GM18907 (cell line): ENCODE results near the gene IDNK.
A peak's percentile ranks its signal among the peaks of the same experiment; 100 is the strongest.
"Not testable (repeated sequence)": the region's sequence is repeated elsewhere in the genome, so short reads cannot be mapped to it uniquely, and the experiment has no call there.

Source experiments
- ATAC-seq: cut with Tn5 transposase; IDR thresholded peaks from one replicate; pipeline ENCODE4 v1.9.1; 2021; ENCODE audit warnings: mild to moderate bottlenecking, moderate library complexity; ENCODE audit not compliant: unreplicated experiment

The IDNK gene

DNA sequence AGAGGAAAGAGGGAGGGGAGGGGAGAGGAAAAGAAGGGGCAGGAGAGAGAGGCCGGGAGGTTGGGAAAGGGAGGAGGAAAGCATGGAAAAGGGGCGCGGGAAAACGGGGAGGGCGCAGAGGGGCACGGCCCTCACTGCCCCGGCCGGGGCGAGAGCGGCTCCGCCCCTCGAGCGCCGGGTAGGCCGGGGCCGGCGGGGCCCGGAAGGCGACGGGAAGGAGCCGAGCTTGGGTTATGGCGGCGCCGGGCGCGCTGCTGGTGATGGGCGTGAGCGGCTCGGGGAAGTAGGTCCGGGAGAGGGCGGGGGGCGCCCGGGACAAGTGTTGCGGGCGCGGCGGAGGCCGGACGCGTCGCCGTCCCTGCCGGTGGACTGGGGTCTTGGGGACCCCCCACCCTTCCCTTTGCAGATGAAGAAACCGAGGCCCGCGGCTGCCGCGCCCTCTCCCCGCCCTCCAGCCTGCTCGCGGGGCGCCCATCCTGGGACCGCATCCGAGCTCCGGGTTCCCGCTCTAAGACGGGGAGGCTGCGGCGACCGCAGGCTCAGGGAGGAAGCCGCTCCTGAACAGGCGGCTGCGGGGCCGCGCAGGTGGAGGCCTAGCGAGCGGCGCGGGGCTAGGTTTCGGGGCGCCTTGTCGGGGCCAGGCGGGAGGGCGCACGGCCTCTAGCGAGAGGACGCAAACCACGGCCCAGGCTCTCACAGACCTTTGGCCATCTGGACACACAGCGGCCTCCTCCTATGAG, at the start of gene IDNK:
Gene IDNK, plus strand, starts transcription at position 205 of the 740 bp plus-strand sequence. Its CDS starts 29 bp downstream, at position 234.
- peak; percentile 82 for ATAC-seq

GRCh38 chr9:83574482-83574881, 48.5 kb upstream of the IDNK start:
- ATAC-seq, result no peak

GRCh38 chr9:83582029-83582428, 40.9 kb upstream of the IDNK start:
- ATAC-seq, result no peak

- peak; percentile 85 for ATAC-seq
These were observed 39.6 kb upstream of the IDNK start for GRCh38 chr9:83583151-83584014.

- ATAC-seq, result no peak
These were observed 37.9 kb upstream of the IDNK start for GRCh38 chr9:83584995-83585394.

- no peak for ATAC-seq
These were observed 34.7 kb upstream of the IDNK start for GRCh38 chr9:83588256-83588655.

DNA sequence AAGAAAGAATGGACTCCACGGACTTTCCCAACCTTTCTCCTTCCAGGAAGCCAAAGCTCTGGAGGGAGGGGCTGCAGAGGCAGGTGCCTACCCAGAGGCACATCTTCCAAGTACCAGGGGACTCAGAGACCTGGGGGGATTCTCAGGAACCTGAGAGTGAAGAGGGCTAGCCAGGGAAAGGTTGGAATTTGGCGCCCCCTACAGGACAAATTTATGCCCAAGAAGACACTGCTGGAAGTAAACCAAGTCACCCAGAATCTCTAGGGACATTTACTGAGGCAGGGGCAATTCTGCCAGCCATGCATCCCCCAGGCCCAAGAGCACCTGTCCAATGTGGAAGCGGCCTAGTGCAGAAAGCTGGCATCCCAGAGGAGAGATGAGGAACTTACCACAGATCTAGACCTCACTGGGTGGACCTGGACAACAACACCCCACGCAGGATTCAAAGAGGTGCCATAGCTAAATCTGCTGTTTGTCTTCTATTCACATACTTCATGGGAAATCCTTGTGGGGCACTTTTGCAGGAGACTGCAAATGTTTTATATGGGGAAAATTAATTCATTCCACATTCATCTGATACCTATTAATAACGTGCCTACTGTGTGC, 25.9 kb upstream of the IDNK start:
- no peak for ATAC-seq

DNA sequence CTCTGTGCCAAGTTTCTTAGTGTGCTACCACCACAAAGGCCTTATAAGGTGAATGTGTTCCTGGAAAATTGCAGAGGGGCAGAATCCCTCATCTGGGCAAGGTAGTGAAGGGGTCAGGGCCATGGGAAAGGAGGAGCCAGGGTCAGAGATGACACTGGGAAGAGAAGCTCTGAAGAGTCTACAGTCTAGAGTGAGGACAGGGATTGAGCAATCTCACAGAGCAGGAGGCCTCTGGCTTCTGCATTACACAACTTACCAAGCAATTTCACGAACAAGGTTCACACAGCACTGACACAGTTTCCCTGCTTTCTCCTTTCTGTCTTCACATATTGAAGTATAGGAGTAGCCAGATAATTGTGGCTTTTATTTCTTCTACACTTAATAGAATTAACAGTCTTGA, 24.5 kb upstream of the IDNK start:
- ATAC-seq, result no peak

DNA sequence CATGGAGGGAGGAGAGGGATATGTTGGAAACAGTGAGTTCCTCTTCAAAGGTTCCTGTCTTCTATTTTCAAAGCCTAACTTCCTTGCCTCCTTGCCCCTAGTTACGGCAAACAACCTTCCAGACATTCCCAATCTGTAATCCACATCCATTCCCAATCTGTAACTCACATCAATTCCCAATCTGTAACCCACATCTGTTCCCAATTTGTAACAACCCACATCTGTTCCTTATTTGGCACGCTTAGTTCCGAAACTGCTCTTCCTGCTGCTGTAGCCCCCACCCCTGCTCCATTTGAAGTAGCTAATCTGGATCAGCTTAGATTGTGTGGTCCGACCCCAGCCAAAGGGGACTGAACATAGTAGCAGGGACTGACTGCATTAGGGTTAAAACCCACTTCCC, 23.9 kb upstream of the IDNK start:
- no peak for ATAC-seq

GRCh38 chr9:83601463-83601862, 21.5 kb upstream of the IDNK start:
- ATAC-seq, result no peak

- not testable (repeated sequence) for ATAC-seq
These were observed 15.3 kb upstream of the IDNK start for GRCh38 chr9:83607620-83608019.

GRCh38 chr9:83613298-83613697, 9.6 kb upstream of the IDNK start:
- ATAC-seq, result not testable (repeated sequence)

GRCh38 chr9:83617299-83617698, 5.6 kb upstream of the IDNK start:
- ATAC-seq, result no peak

DNA sequence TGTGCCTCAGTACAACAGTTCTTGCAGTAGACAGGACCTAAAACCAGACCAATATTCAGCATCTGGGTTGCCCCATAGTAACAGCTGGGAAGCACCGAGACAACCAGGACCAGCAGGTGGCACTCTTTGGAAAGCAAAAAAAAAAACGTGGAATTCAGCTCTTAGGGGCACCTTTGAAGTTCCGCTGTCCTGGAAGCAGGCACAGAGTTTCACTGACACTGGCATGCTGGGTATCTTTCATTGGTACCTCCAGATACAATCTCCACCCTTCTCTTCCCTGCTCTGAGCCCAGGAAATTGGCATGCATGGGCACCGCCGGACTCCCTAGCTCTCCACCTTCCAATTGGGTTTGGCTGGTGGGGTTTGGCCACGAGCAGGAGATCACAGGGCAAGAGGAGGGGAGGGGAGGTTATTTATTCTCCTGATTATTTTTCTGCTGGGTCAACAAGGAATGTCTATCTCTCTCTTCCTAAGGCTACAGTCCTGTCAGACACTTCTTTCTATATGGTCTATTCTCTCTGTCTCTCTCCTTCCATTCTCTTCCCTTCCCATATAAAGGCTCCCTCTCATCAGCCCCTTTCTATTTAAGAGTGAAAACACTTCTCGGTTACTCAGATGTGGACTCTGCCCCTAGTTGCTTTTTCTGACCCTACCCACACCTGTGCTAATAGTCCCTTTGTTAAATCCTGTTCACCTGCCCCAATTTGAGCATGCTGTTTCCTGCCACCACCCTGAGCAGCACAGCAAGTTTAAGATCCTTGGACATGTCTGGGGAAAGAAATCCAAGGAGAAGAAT, 1.9 kb upstream of the IDNK start:
- ATAC-seq, result peak; percentile 35

- ATAC-seq, result peak; percentile 55
These were observed 457 bp upstream of the IDNK start for GRCh38 chr9:83622433-83622938.

GRCh38 chr9:83623679-83624076, 735 bp downstream of the IDNK start:
- ATAC-seq, result peak; percentile 35

GRCh38 chr9:83625178-83625577, 2.2 kb downstream of the IDNK start:
- no peak for ATAC-seq

DNA sequence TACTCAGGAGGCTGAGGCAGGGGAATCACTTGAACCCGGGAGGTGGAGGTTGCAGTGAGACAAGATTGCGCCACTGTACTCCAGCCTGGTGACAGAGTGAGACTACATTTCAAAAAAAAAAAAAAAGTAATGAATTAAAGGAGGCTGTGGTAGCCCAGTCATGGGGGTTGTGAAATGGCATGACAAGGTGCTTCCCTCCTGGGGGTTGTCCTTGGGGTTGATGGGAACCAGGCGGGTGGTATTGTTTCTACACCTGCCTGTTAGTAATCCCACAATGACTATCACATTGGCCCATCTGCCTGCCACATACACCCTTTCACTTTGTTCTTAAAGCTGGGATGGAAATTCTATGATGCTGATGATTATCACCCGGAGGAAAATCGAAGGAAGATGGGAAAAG, 5.6 kb downstream of the IDNK start:
- ATAC-seq, result no peak

DNA sequence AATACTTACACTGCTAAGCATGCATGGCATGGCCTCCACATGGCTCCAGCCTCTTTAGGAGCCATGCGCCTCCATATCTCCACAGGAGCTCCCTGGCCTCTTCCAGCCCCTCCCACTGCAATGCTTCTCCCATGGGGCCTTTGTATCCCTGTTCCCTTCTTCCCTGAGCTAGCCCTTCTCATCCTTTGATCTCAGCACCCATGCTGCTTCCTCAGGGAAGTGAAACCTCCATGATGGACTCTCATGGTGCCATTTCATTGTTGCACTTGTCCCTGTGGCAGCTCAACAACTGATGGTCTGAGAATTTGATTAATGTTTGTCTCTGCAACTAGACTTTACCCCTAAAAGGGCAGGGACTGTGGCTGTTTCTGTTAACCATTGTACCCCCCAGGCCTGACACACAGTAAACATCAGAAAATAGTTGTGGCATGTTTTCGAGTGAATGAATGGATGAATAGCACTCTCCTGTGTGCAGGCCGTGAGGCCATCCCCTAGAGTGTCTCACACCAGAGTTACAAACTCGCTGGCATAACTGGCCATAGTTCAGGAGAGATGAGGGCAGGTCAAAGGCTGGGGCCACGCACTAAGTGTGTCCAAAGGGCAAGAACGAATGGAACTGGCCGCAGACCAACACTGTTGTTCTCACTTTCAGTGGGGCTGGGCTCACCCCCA, 6.6 kb downstream of the IDNK start:
- no peak for ATAC-seq

GRCh38 chr9:83630938-83631457, 8.1 kb downstream of the IDNK start:
- ATAC-seq, result no peak
